Measurements from ENCODE around the gene GOLGA8M.
A peak's percentile ranks its signal among the peaks of the same experiment; 100 is the strongest.
"Not testable (repeated sequence)": the region's sequence is repeated elsewhere in the genome, so short reads cannot be mapped to it uniquely, and the experiment has no call there.

GOLGA8M gene, protein sequence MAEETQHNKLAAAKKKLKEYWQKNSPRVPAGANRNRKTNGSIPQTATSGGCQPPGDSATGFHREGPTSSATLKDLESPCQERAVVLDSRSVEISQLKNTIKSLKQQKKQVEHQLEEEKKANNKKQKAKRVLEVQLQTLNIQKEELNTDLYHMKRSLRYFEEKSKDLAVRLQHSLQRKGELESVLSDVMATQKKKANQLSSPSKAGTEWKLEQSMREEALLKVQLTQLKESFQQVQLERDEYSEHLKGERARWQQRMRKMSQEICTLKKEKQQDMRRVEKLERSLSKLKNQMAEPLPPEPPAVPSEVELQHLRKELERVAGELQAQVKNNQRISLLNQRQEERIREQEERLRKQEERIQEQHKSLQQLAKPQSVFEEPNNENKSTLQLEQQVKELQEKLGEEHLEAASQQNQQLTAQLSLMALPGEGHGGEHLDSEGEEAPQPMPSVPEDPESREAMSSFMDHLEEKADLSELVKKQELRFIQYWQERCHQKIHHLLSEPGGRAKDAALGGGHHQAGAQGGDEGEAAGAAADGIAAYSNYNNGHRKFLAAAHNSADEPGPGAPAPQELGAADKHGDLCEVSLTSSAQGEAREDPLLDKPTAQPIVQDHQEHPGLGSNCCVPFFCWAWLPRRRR

DNA sequence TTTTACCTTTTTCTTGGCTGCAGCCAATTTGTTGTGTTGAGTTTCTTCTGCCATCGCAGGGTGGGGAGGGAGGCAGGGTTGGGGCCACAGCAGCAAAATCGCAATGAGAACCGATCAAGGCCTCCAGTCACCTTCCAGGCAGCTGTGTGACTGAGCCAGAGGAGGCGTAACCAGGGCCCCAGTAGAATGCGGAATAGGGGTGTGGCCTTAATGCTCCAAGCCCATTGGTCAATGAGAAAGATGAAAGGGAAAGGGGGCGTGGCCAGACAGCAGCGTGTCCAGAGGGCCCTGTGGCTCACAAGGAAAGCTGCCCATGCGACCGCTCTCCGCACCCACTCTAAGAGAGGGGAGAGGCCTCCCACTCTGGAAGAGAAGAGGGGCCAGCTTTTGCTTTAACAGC is at the start of gene GOLGA8M:
GOLGA8M (minus strand) TSS at position 152 of the 400 bp plus-strand sequence; CDS start at position 54, 98 bp downstream.
- H3K36me3 ChIP-seq (ENCODE audit: insufficient read depth, low read length); H3K9me3 ChIP-seq (ENCODE audit: low read length); H3K27me3 ChIP-seq (ENCODE audit: insufficient read depth, low read length); H3K4me3 ChIP-seq (ENCODE audit: low read length); H3K4me1 ChIP-seq (ENCODE audit: insufficient read depth, low read length); H2AFZ ChIP-seq (ENCODE audit: low read depth, low read length): not testable (repeated sequence)

DNA sequence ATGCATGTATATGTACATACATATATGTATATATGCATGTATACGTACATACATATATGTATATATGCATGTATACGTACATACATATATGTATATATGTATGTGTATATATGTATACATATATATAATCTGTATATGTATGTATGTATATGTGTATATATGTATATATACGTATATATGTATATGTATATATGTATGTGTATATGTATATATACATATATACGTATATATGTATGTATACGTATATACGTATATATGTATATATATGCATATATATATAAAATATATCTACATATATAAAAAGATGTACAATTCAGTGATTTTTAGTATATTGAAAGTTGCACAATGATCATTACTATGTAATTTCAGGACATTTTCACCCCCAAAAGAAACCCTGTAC is 30.7 kb upstream of the GOLGA8M start:
- not testable (repeated sequence) for H3K27me3 ChIP-seq (ENCODE audit: insufficient read depth, low read length); H3K36me3 ChIP-seq (ENCODE audit: insufficient read depth, low read length); H2AFZ ChIP-seq (ENCODE audit: low read depth, low read length); H3K9me3 ChIP-seq (ENCODE audit: low read length); H3K4me3 ChIP-seq (ENCODE audit: low read length); H3K4me1 ChIP-seq (ENCODE audit: insufficient read depth, low read length)

DNA sequence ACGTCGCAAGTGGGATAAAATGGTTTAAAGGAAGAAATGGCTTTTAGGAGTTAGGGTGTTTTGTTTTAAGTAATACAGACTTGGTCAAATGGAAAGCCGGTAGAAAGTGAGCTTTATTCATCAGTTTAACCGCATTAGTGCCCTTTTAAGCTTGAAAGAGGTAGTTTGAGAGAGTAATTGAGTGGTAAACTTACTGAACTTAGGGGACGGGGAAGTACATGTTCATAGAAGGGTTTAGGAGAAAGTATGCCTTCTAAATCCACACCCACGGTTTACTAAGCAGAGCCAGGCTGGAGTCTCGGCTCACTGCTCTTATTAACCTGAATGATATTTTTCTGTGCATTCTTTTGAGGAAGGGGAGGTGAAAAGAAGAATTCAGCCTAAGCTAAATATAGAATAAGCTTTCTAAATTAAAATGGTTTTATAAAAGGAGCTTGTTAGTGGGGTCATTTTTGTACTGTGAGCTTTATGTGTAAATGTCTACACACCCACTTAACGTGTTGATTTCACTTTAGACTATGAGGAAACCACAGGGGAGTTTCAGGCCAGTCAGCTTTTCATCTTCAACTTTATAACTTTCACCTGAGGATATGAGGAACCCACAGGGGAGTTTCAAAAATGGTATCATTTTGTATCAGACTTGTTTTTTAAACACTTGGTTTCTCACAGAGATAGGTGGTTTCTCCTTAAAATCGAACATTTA is 26.5 kb upstream of the GOLGA8M start:
- H2AFZ ChIP-seq (ENCODE audit: low read depth, low read length); H3K9me3 ChIP-seq (ENCODE audit: low read length); H3K27me3 ChIP-seq (ENCODE audit: insufficient read depth, low read length); H3K36me3 ChIP-seq (ENCODE audit: insufficient read depth, low read length); H3K4me1 ChIP-seq (ENCODE audit: insufficient read depth, low read length): not testable (repeated sequence)
- H3K4me3 ChIP-seq (ENCODE audit: low read length), result peak overlapping the region; percentile 43

DNA sequence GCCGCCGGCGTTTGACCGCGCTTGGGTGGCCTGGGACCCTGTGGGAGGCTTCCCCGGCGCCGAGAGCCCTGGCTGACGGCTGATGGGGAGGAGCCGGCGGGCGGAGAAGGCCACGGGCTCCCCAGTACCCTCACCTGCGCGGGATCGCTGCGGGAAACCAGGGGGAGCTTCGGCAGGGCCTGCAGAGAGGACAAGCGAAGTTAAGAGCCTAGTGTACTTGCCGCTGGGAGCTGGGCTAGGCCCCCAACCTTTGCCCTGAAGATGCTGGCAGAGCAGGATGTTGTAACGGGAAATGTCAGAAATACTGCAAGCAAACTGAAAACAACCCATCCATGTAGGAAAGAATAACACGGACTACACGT is 26.0 kb upstream of the GOLGA8M start:
- not testable (repeated sequence) for H3K9me3 ChIP-seq (ENCODE audit: low read length); H3K36me3 ChIP-seq (ENCODE audit: insufficient read depth, low read length); H2AFZ ChIP-seq (ENCODE audit: low read depth, low read length); H3K27me3 ChIP-seq (ENCODE audit: insufficient read depth, low read length); H3K4me1 ChIP-seq (ENCODE audit: insufficient read depth, low read length)
- peak overlapping the region; percentile 51 for H3K4me3 ChIP-seq (ENCODE audit: low read length)

DNA sequence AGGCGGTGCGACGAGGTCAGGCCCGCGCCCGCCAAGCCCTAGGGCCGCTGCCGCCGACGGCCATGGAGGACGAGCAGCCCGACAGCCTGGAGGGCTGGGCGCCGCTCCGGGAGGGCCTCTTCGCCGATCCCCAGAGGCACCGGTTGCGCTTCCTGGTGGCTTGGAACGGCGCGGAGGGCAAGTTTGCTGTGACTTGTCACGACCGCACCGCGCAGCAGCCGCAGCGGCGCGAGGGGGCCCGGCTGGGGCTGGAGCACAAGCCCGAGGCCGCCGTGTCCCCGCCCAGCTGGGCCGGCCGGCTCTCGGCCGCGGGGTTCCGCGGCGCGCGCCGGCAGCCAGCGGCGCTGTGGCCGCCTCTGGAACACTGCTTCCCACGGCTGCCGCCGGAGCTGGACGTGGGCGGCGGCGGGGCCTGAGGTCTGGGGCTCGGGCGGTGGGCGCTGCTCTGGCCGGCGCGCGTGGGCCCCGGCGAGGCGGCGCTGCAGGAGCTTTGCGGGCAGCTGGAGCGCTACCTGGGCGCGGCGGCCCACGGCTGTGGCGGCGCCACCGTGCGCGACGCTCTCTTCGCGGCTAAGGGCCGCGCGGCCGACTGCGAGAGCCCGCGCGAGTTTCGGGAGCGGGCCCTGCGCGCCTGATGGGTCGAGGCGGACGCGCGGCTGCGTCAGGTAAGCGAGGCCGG is 25.4 kb upstream of the GOLGA8M start:
- peak overlapping the region; percentile 51 for H3K4me3 ChIP-seq (ENCODE audit: low read length)

DNA sequence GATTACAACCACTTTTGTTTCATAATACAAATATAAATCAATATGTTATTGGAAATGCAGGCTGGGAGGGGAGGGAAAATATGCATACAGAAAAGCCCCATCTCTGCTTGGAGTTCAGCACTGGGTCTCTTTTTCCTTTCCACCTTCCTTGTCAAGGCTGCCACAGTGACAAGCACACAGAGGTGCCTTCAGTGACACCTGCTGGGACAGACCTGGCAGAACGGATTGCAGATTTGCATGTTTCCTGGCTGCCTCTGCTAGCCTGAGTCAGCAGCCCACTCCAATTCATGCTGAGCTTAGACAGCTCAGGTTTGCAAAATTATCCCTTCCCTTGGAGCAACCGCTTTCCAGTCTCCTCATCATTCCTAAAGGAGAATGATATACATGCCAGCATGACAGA is 15.8 kb upstream of the GOLGA8M start:
- H2AFZ ChIP-seq (ENCODE audit: low read depth, low read length); H3K4me1 ChIP-seq (ENCODE audit: insufficient read depth, low read length); H3K9me3 ChIP-seq (ENCODE audit: low read length); H3K4me3 ChIP-seq (ENCODE audit: low read length); H3K36me3 ChIP-seq (ENCODE audit: insufficient read depth, low read length); H3K27me3 ChIP-seq (ENCODE audit: insufficient read depth, low read length): not testable (repeated sequence)

More for the DNA sequence above, 25.4 kb upstream of the GOLGA8M start:
- H2AFZ ChIP-seq (ENCODE audit: low read depth, low read length), result peak overlapping the region; percentile 77
- H3K4me1 ChIP-seq (ENCODE audit: insufficient read depth, low read length); H3K36me3 ChIP-seq (ENCODE audit: insufficient read depth, low read length); H3K9me3 ChIP-seq (ENCODE audit: low read length); H3K27me3 ChIP-seq (ENCODE audit: insufficient read depth, low read length): not testable (repeated sequence)

DNA sequence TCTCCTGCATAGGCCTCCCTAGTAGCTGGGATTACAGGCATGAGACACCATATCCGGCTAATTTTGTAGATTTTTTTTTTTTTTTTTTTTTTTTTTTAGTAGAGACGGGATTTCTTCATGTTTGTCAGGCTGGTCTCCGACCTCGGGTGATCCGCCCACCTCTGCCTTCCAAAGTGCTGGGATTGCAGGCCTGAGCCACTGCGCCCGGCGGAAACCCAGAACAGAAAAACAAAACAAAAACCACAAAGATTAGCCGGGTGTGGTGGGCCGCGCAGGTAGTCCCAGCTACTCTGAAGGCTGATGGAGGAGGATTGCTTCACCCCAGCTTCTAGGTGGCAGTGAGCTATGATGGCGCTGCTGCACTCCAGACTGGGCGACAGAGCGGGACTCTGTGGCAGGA is 14.8 kb upstream of the GOLGA8M start:
- H2AFZ ChIP-seq (ENCODE audit: low read depth, low read length); H3K36me3 ChIP-seq (ENCODE audit: insufficient read depth, low read length); H3K27me3 ChIP-seq (ENCODE audit: insufficient read depth, low read length); H3K4me1 ChIP-seq (ENCODE audit: insufficient read depth, low read length); H3K9me3 ChIP-seq (ENCODE audit: low read length); H3K4me3 ChIP-seq (ENCODE audit: low read length): not testable (repeated sequence)

DNA sequence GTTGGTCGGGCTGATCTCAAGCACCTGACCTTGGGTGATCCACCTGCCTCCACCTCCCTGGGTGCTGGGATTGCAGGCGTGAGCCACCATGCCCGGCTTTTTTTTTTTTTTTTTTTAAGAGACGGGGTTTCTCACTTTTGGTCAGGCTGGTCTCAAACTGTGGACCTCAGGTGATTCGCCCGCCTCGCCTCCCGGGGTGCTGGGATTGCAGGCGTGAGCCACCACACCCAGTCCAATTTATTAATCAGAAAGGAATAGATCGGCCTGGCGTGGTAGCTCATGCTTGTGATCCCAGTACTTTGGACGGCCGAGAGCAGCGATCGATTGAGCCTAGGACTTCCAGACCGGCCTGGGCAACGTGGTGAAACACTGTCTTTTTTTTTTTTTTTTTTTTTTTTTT is 13.9 kb upstream of the GOLGA8M start:
- Histone ChIP-seq H3K4me3 (ENCODE audit: low read length) (no peak overlapping the region), H3K27me3 (ENCODE audit: insufficient read depth, low read length) (no peaks in the 10 kb centered on the region), H3K36me3 (ENCODE audit: insufficient read depth, low read length) (no peaks in the 10 kb centered on the region), H3K9me3 (ENCODE audit: low read length) (no peaks in the 10 kb centered on the region), H3K4me1 (ENCODE audit: insufficient read depth, low read length) (no peaks in the 10 kb centered on the region), H2AFZ (ENCODE audit: low read depth, low read length) (no peak overlapping the region)

DNA sequence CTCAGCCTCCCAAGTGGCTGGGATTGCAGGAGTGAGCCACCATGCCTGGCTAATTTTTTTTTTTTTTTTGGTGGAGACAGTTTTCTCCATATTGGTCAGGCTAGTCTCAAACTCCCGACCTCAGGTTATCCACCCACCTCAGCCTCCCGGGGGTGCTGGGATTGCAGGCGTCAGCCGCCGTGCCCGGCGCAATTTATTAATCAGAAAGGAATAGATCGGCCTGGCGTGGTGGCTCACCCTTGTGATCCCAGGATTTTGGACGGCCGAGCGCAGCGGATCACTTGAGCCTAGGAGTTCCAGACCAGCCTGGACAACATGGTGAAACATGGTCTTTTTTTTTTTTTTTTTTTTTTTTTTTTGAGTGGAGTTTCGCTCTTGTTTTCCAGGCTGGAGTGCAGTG is 13.3 kb upstream of the GOLGA8M start:
- Histone ChIP-seq H3K36me3 (ENCODE audit: insufficient read depth, low read length) (no peaks in the 10 kb centered on the region), H3K27me3 (ENCODE audit: insufficient read depth, low read length) (no peaks in the 10 kb centered on the region), H2AFZ (ENCODE audit: low read depth, low read length) (no peak overlapping the region)

DNA sequence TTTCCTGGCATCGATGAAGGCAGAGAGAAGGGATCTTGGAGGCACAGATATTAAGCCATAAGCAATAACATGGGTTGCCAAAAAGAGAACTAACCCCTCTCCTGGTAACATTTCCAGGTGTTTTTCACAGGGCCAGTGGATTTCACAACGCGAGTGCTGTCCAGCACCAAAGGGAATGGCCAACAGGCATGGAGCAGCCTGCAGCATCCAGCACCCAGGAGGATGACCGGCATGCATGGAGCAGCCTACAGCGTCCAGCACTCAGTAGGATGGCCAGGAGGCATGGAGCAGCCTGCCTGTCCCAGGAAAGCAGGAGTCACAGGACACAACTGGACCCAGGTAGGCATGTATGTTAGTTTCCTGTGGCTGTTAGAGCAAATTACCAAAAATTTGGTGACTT is 11.8 kb upstream of the GOLGA8M start:
- not testable (repeated sequence) for H2AFZ ChIP-seq (ENCODE audit: low read depth, low read length); H3K4me1 ChIP-seq (ENCODE audit: insufficient read depth, low read length); H3K36me3 ChIP-seq (ENCODE audit: insufficient read depth, low read length); H3K9me3 ChIP-seq (ENCODE audit: low read length); H3K4me3 ChIP-seq (ENCODE audit: low read length); H3K27me3 ChIP-seq (ENCODE audit: insufficient read depth, low read length)

More for the DNA sequence above, 13.3 kb upstream of the GOLGA8M start:
- no peaks in the 10 kb centered on the region for H3K9me3 ChIP-seq (ENCODE audit: low read length)
- H3K4me3 ChIP-seq (ENCODE audit: low read length), result no peak overlapping the region
- no peaks in the 10 kb centered on the region for H3K4me1 ChIP-seq (ENCODE audit: insufficient read depth, low read length)

DNA sequence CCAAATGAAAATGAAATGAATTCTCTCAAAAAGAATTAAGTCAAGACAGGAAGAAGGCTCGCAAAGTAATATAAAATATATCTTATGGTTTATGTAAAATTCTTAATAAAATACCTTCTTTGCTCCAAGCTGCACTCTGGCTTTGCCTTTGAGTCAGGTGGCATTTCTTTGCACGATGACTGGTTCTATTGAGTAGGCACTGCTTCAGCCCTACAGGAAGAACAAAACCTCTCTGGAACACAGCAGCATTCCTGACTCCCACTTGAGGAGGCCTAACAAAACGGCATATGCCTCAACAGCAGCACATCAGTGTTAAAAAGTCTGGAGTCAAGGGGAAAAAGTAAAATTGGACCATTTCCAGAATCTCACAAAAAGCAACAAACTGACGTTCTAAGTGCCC is 7.4 kb upstream of the GOLGA8M start:
- not testable (repeated sequence) for H3K36me3 ChIP-seq (ENCODE audit: insufficient read depth, low read length); H3K9me3 ChIP-seq (ENCODE audit: low read length); H3K27me3 ChIP-seq (ENCODE audit: insufficient read depth, low read length); H3K4me1 ChIP-seq (ENCODE audit: insufficient read depth, low read length); H2AFZ ChIP-seq (ENCODE audit: low read depth, low read length); H3K4me3 ChIP-seq (ENCODE audit: low read length)

DNA sequence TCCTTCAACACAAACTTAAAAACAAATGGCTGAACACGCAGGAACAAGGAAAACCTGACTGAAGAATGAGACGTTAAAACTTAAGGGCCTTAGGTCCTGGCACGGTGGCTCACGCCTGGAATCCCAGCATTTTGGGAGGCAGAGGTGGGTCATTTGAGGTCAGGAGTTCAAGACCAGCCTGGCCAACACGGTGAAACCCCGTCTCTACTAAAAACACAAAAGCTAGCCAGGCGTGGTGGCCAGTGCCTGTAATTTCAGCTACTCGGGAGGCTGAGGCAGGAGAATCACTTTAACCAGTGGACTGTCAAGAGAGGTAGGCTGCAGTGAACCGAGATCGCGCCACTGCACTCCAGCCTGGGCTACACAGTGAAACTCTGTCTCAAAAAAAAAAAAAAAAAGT is 6.4 kb upstream of the GOLGA8M start:
- H3K4me3 ChIP-seq (ENCODE audit: low read length); H3K4me1 ChIP-seq (ENCODE audit: insufficient read depth, low read length); H2AFZ ChIP-seq (ENCODE audit: low read depth, low read length); H3K27me3 ChIP-seq (ENCODE audit: insufficient read depth, low read length); H3K9me3 ChIP-seq (ENCODE audit: low read length); H3K36me3 ChIP-seq (ENCODE audit: insufficient read depth, low read length): not testable (repeated sequence)

DNA sequence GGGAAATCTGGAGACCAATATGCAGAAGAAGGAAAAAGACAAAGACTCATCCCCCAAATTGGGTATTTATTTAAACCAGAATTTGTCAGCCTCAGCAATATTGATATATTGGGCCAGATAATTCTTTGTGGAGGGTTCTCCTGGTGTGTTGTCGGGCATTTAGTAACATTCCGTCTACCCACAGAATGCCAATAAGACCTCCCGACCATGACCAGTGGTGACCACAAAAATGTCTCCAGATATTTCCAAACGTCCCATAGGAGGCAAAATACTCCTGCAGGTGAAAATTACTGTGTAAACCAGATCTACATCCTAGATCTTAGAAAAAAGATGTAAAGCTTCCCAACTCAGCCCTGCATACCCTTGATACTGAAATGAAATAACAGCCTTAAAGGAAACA is 2.0 kb upstream of the GOLGA8M start:
- not testable (repeated sequence) for H3K4me3 ChIP-seq (ENCODE audit: low read length); H2AFZ ChIP-seq (ENCODE audit: low read depth, low read length); H3K36me3 ChIP-seq (ENCODE audit: insufficient read depth, low read length); H3K9me3 ChIP-seq (ENCODE audit: low read length); H3K4me1 ChIP-seq (ENCODE audit: insufficient read depth, low read length); H3K27me3 ChIP-seq (ENCODE audit: insufficient read depth, low read length)
